KG1 (cell line): ENCODE measurements around the gene MARCHF11.

ENCODE experiments used
- DNase-seq: peaks from one replicate; lab custom pipeline; 2025; lab: John Stamatoyannopoulos, UW

MARCHF11 gene

GRCh38 chr5:16134204-16134603, 45.4 kb downstream of the MARCHF11 start:
- no peak for DNase-seq

- DNase-seq: no peak
Measured at GRCh38 chr5:16131878-16132277, 47.7 kb downstream of the MARCHF11 start.

GRCh38 chr5:16128944-16129343, 50.6 kb downstream of the MARCHF11 start:
- no peak for DNase-seq

- no peak for DNase-seq
Measured at GRCh38 chr5:16127865-16128544, 51.6 kb downstream of the MARCHF11 start.

GRCh38 chr5:16120579-16120978, 59.0 kb downstream of the MARCHF11 start:
- DNase-seq: no peak

GRCh38 chr5:16119790-16120189, 59.8 kb downstream of the MARCHF11 start:
- no peak for DNase-seq

GRCh38 chr5:16115140-16115539, 64.5 kb downstream of the MARCHF11 start:
- DNase-seq: no peak

GRCh38 chr5:16108418-16108817, 71.2 kb downstream of the MARCHF11 start:
- no peak for DNase-seq

- no peak for DNase-seq
Measured at GRCh38 chr5:16104961-16105360, 74.6 kb downstream of the MARCHF11 start.

GRCh38 chr5:16095612-16096011, 84.0 kb downstream of the MARCHF11 start:
- no peak for DNase-seq

- no peak for DNase-seq
Measured at GRCh38 chr5:16090270-16090669, 89.3 kb downstream of the MARCHF11 start.

- DNase-seq: no peak
Measured at GRCh38 chr5:16082982-16083381, 96.6 kb downstream of the MARCHF11 start.

GRCh38 chr5:16082053-16082452, 97.5 kb downstream of the MARCHF11 start:
- DNase-seq: no peak

GRCh38 chr5:16081376-16081955, 98.1 kb downstream of the MARCHF11 start:
- DNase-seq: no peak

GRCh38 chr5:16076657-16077056, 102.9 kb downstream of the MARCHF11 start:
- no peak for DNase-seq

- no peak for DNase-seq
Measured at GRCh38 chr5:16074358-16074757, 105.2 kb downstream of the MARCHF11 start.

GRCh38 chr5:16072616-16073015, 107.0 kb downstream of the MARCHF11 start:
- DNase-seq: no peak

GRCh38 chr5:16067415-16067814, 112.2 kb downstream of the MARCHF11 start:
- DNase-seq: no peak

GRCh38 chr5:16066810-16067209, 112.8 kb downstream of the MARCHF11 start:
- no peak for DNase-seq

GRCh38 chr5:16066320-16066719, 113.3 kb downstream of the MARCHF11 start:
- no peak for DNase-seq

- no peak for DNase-seq
Measured at GRCh38 chr5:16065831-16066230, 113.8 kb downstream of the MARCHF11 start.

GRCh38 chr5:16064135-16064893, 115.3 kb downstream of the MARCHF11 start:
- no peak for DNase-seq

GRCh38 chr5:16061163-16061562, 118.4 kb downstream of the MARCHF11 start:
- DNase-seq: no peak
